Calu3 (cell line): ENCODE results near the gene ERN1. TPM values are rescaled to one million over a fixed set of nuclear protein-coding genes. Genes with fewer than 3 reads are reported as not detected.

ENCODE experiments used
- BruUV-seq: library from RNA; stranded (reverse); fragments of 400-500 nt; replicated peaks from 2 replicates; lab custom pipeline; 2021; lab: Mats Ljungman, UMichigan
- CTCF ChIA-PET: fragments of 300-600 bp; sonication (Branson Sonifier 250); formaldehyde crosslinking; loops from one replicate; lab custom pipeline; 2022; ENCODE audit warnings: antibody characterized with exemption; lab: Charles Lee
- DNase-seq: peaks from one replicate; pipeline ENCODE4 v3.0.0; 2022
- H3K27ac Mint-ChIP-seq: one replicate; pipeline ENCODE4 v1.8.0; 2022; ENCODE audit warnings: mixed read lengths; ENCODE audit not compliant: unreplicated experiment
- H3K27me3 Mint-ChIP-seq: one replicate; pipeline ENCODE4 v1.8.0; 2022; ENCODE audit warnings: mixed read lengths; ENCODE audit not compliant: unreplicated experiment
- H3K36me3 Mint-ChIP-seq: one replicate; pipeline ENCODE4 v1.8.0; 2022; ENCODE audit warnings: mild to moderate bottlenecking, moderate library complexity, mixed read lengths; ENCODE audit not compliant: insufficient read depth, unreplicated experiment
- H3K4me1 Mint-ChIP-seq: one replicate; pipeline ENCODE4 v1.8.0; 2022; ENCODE audit warnings: mild to moderate bottlenecking, low read depth, mixed read lengths; ENCODE audit not compliant: unreplicated experiment
- H3K4me3 Mint-ChIP-seq: one replicate; pipeline ENCODE4 v1.8.0; 2022; ENCODE audit warnings: mild to moderate bottlenecking, low read depth, moderate library complexity, mixed read lengths; ENCODE audit not compliant: unreplicated experiment
- H3K9me3 Mint-ChIP-seq: one replicate; pipeline ENCODE4 v1.8.0; 2022; ENCODE audit warnings: low read depth, mixed read lengths; ENCODE audit not compliant: unreplicated experiment
- CTCF ChIP-seq: fragments of 200-600 bp; IDR thresholded peaks from one replicate; pipeline ENCODE4 v1.8.0; 2022; ENCODE audit warnings: antibody characterized with exemption; ENCODE audit not compliant: unreplicated experiment
- intact Hi-C: fragments of 100-400 bp; cut with micrococcal nuclease; formaldehyde crosslinking; loops from one replicate; pipeline ENCODE4 v1.10.0; 2022; ENCODE audit not compliant: unreplicated experiment
- total RNA-seq: library from RNA; stranded (reverse); gene quantifications from 2 replicates; pipeline ENCODE4 v1.2.3, GENCODE V29; 2022

The ERN1 gene
- total RNA-seq, 1 experiment from 2014 or later, result 16.5 TPM

- Mint-ChIP-seq H3K4me1 (no peaks in the 10 kb centered on the region), H3K27me3 (no peaks in the 10 kb centered on the region), H3K27ac (no peak overlapping the region), H3K9me3 (no peaks in the 10 kb centered on the region), H3K4me3 (no peak overlapping the region), H3K36me3 (peaks cover 6% of the 10 kb centered on the region)
- intact Hi-C loops, result loop anchor here (10.0 kb wide), 1 partner anchor 225 kb away; the partner anchor contains the start of genes CSHL1 and GH1
- no peak for TF ChIP-seq CTCF
- BruUV-seq, result no TSS peak
- CTCF ChIA-PET, result no interaction called here
- no peak for DNase-seq
Observed at GRCh38 chr17:64139542-64139941, 9.6 kb upstream of the ERN1 start.

GRCh38 chr17:64138441-64138840, 8.5 kb upstream of the ERN1 start:
- intact Hi-C loops, result loop anchor here (10.0 kb wide), 1 partner anchor 224 kb away; the partner anchor contains the start of genes CSHL1 and GH1
- Mint-ChIP-seq H3K36me3 (peaks cover 6% of the 10 kb centered on the region), H3K9me3 (no peaks in the 10 kb centered on the region), H3K4me3 (no peak overlapping the region), H3K4me1 (no peaks in the 10 kb centered on the region), H3K27ac (no peak overlapping the region), H3K27me3 (no peaks in the 10 kb centered on the region)
- DNase-seq, result no peak
- TF ChIP-seq CTCF, result no peak
- CTCF ChIA-PET, result no interaction called here
- BruUV-seq, result no TSS peak

GRCh38 chr17:64135000-64135399, 5.1 kb upstream of the ERN1 start:
- TF ChIP-seq CTCF, result no peak
- H3K4me1 Mint-ChIP-seq, result no peaks in the 10 kb centered on the region
- intact Hi-C loops, result loop anchor here (10.0 kb wide), 1 partner anchor 220 kb away; the partner anchor contains the start of genes CSHL1 and GH1
- H3K9me3 Mint-ChIP-seq, result no peaks in the 10 kb centered on the region
- no TSS peak for BruUV-seq
- CTCF ChIA-PET, result interaction anchor here (0.5 kb wide), 1 partner anchor 62 kb away, joined by 5 read pairs; no protein-coding TSS in a partner anchor
- no peak overlapping the region for H3K4me3 Mint-ChIP-seq
- no peaks in the 10 kb centered on the region for H3K27me3 Mint-ChIP-seq
- no peak overlapping the region for H3K27ac Mint-ChIP-seq
- peaks cover 12% of the 10 kb centered on the region for H3K36me3 Mint-ChIP-seq
- DNase-seq, result no peak

GRCh38 chr17:64134216-64134970, 4.4 kb upstream of the ERN1 start:
- Mint-ChIP-seq H3K27ac (no peak overlapping the region), H3K4me1 (no peaks in the 10 kb centered on the region), H3K36me3 (peaks cover 16% of the 10 kb centered on the region), H3K4me3 (no peak overlapping the region), H3K9me3 (no peaks in the 10 kb centered on the region), H3K27me3 (no peaks in the 10 kb centered on the region)
- DNase-seq, result no peak
- intact Hi-C loops, result loop anchor here (10.0 kb wide), 1 partner anchor 220 kb away; the partner anchor contains the start of genes CSHL1 and GH1
- no TSS peak for BruUV-seq
- TF ChIP-seq CTCF, result no peak
- CTCF ChIA-PET, result interaction anchor here (0.7 to 2.1 kb wide), 14 partner anchors 11 to 223 kb away, joined by 3 to 78 read pairs (median 8); partner anchors contain the start of genes CSHL1, GH1 and ICAM2
